GM23248 (cell line): ENCODE data around the gene TLK1. TPM values are rescaled to one million over a fixed set of nuclear protein-coding genes. Genes with fewer than 3 reads are reported as not detected.

ENCODE experiments used
- DNase-seq: peaks from one replicate; pipeline ENCODE4 v3.0.0-alpha.2; 2015
- H2AFZ ChIP-seq: fragments of 200-600 bp; sonication (generic); 2 replicates; pipeline ENCODE4 v1.6.1; 2016; ENCODE audit warnings: antibody characterized with exemption
- H3F3A ChIP-seq: fragments of 200-600 bp; sonication (generic); 2 replicates; pipeline ENCODE4 v1.6.1; 2016; ENCODE audit warnings: mild to moderate bottlenecking, antibody characterized with exemption, mixed run types; ENCODE audit not compliant: insufficient read depth
- H3K27ac ChIP-seq: fragments of 200-600 bp; sonication (generic); 2 replicates; pipeline ENCODE4 v1.5.1; 2016; ENCODE audit warnings: mild to moderate bottlenecking
- H3K27me3 ChIP-seq: fragments of 200-600 bp; sonication (generic); replicated peaks from 2 replicates; pipeline ENCODE4 v1.6.1; 2016; ENCODE audit warnings: mild to moderate bottlenecking; ENCODE audit not compliant: insufficient read depth
- H3K36me3 ChIP-seq: fragments of 200-600 bp; sonication (generic); 2 replicates; pipeline ENCODE4 v1.6.1; 2016; ENCODE audit warnings: low read depth, mild to moderate bottlenecking
- H3K4me1 ChIP-seq: fragments of 200-600 bp; sonication (generic); 2 replicates; pipeline ENCODE4 v1.6.1; 2016; ENCODE audit warnings: mild to moderate bottlenecking; ENCODE audit not compliant: insufficient read depth
- H3K4me2 ChIP-seq: fragments of 200-600 bp; sonication (generic); one replicate; pipeline ENCODE4 v1.6.1; 2016; ENCODE audit warnings: mild to moderate bottlenecking; ENCODE audit not compliant: unreplicated experiment
- H3K4me3 ChIP-seq: fragments of 200-600 bp; sonication (generic); 2 replicates; pipeline ENCODE4 v1.5.1; 2016; ENCODE audit warnings: mild to moderate bottlenecking
- H3K79me2 ChIP-seq: fragments of 200-600 bp; sonication (generic); 2 replicates; pipeline ENCODE4 v1.6.1; 2016; ENCODE audit warnings: mild to moderate bottlenecking; ENCODE audit not compliant: insufficient read depth
- H3K9ac ChIP-seq: fragments of 200-600 bp; sonication (generic); 2 replicates; pipeline ENCODE4 v1.6.1; 2016; ENCODE audit warnings: mild to moderate bottlenecking
- H3K9me2 ChIP-seq: fragments of 200-600 bp; sonication (generic); 2 replicates; pipeline ENCODE4 v1.6.1; 2016; ENCODE audit warnings: mixed run types, mild to moderate bottlenecking, moderate library complexity; ENCODE audit not compliant: insufficient read depth
- H3K9me3 ChIP-seq: fragments of 200-600 bp; sonication (generic); one replicate; pipeline ENCODE4 v1.6.1; 2017; ENCODE audit warnings: low read depth
- H4K20me1 ChIP-seq: fragments of 200-600 bp; sonication (generic); 2 replicates; pipeline ENCODE4 v1.6.0; 2016; ENCODE audit not compliant: insufficient read depth
- EZH2 ChIP-seq: fragments of 200-600 bp; sonication (generic); IDR thresholded peaks from 2 replicates; pipeline ENCODE4 v1.6.1; 2018; ENCODE audit warnings: antibody characterized with exemption, mild to moderate bottlenecking; ENCODE audit not compliant: insufficient read depth, poor library complexity, severe bottlenecking
- EZH2phosphoT487 ChIP-seq: fragments of 200-600 bp; sonication (generic); IDR thresholded peaks from 2 replicates; pipeline ENCODE4 v1.6.1; 2018; ENCODE audit warnings: antibody characterized with exemption, moderate library complexity, mild to moderate bottlenecking, low read depth; ENCODE audit not compliant: insufficient read depth
- WGBS, 2 experiments: methylation state at CpG; one replicate each; pipeline ENCODE4 v1.1.6; 2015 to 2017; ENCODE audit warnings: low lambda C conversion rate in 2 of 2, low coverage in 1 of 2; ENCODE audit errors: missing lambda C conversion rate in 2 of 2; 5-methylcytosine and 5-hydroxymethylcytosine counted together
- in situ Hi-C: fragments of 300-500 bp; cut with MboI; formaldehyde crosslinking; loops from 2 replicates; pipeline ENCODE4 v1.15.0; 2020
- polyA plus RNA-seq: library from polyadenylated mRNA; unstranded; fragments of >200 nt; fragmentation: Nextera tagmentation; extraction: Ambion mirVana; gene quantifications from 2 replicates; pipeline ENCODE4 v1.2.1, GENCODE V29; 2016
- total RNA-seq: library from RNA; depleted of rRNA; stranded (reverse); fragments of >200 nt; shearing (Covaris generic); gene quantifications from 2 replicates; pipeline ENCODE4 v1.2.3, GENCODE V29; 2014

TLK1 gene
- total and polyA plus RNA-seq, 2 experiments from 2014 or later = 9.6 to 25.6 TPM

DNA sequence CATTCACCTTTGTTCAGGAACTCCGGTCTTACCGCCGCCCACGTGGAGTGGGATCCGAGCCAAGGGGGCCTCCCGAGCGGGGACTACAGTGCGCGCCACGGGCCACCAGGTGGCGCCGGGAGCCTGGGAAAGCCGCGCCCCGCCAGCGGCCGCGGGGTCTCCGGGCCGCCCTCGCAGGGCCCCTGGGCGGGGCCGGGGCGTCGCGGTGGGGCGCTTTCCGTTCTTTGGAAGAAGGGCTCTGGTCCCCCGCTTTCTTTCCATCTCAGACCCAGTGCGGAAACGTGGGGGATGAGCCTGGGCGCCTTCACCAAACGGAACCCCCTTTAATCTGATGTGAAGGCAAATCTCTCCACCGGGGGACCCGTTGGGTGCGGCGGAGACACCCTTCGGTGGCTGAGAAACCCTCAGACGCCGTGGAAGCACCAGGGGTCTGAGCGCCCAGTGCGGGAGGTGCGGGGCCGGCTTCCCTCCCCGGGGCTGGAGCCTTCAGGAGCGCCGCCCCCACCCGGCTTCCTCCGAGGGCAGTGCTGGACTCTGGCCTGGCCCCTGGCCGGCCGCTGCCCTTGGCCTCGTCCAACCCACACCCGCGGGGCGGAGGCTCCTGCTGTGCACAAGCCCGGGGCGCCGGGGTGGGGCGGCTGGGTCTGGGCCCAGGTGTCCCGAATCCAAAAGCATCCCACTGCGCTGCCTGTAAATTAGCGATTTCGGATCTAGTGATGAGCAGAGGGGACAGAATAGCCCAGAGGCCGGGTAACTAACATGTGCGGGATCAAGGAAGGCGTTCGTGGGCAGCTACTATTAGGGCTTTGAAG, 187.0 kb downstream of the TLK1 start:
- 1 to 2% methylated on average over 62 to 63 of the region's 67 CpGs for WGBS, 2 experiments

DNA sequence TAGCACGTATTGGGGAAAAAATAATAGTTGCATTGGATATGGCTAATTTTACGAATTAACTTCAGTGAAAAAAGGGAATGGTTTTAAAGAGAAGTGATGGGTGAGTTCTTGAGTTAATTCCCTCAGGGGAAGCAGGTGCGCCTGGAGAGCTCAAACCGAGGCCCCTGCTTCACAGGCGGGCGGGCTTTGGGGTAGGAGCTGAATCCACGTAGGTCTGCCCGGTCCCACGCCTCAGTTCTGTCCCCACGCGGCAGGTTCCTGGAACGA, 187.5 kb downstream of the TLK1 start:
- 6% methylated on average over 12 of the region's 12 CpGs for WGBS, 2 experiments
- H3K4me3 ChIP-seq = peak overlapping the region; percentile 87
- H3K9ac ChIP-seq = peak overlapping the region; percentile 92; the same call in 1 of the 2 replicates
- no peak for DNase-seq
- in situ Hi-C loops = no loop called here
- no peaks in the 10 kb centered on the region for H3K9me2 ChIP-seq
- H3F3A ChIP-seq = peaks cover 16% of the 10 kb centered on the region
- no peaks in the 10 kb centered on the region for H3K4me1 ChIP-seq
- H3K27ac ChIP-seq = no peak overlapping the region
- no peak for TF ChIP-seq EZH2phosphoT487
- H3K27me3 ChIP-seq = no peaks in the 10 kb centered on the region
- no peaks in the 10 kb centered on the region for H4K20me1 ChIP-seq
- no peaks in the 10 kb centered on the region for H3K79me2 ChIP-seq
- peak overlapping the region; percentile 76 for H3K4me2 ChIP-seq
- H3K36me3 ChIP-seq = no peaks in the 10 kb centered on the region
- no peaks in the 10 kb centered on the region for H3K9me3 ChIP-seq
- peak overlapping the region; percentile 96; the same call in 1 of the 2 replicates for H2AFZ ChIP-seq

More for the DNA sequence above, 187.0 kb downstream of the TLK1 start:
- Histone ChIP-seq H3K4me3 (peak overlapping the region; percentile 87), H3F3A (peaks cover 16% of the 10 kb centered on the region), H3K9me3 (no peaks in the 10 kb centered on the region), H3K79me2 (no peaks in the 10 kb centered on the region), H3K36me3 (no peaks in the 10 kb centered on the region), H3K27me3 (no peaks in the 10 kb centered on the region), H3K9ac (peak overlapping the region; percentile 92), H3K4me1 (no peaks in the 10 kb centered on the region), H3K9me2 (no peaks in the 10 kb centered on the region), H2AFZ (peak overlapping the region; percentile 96), H4K20me1 (no peaks in the 10 kb centered on the region), H3K27ac (peak overlapping the region; percentile 56), H3K4me2 (peak overlapping the region; percentile 94)
- in situ Hi-C loops = no loop called here
- peak; percentile 91 for DNase-seq
- TF ChIP-seq EZH2phosphoT487 = no peak
- TF ChIP-seq EZH2 = no peak

DNA sequence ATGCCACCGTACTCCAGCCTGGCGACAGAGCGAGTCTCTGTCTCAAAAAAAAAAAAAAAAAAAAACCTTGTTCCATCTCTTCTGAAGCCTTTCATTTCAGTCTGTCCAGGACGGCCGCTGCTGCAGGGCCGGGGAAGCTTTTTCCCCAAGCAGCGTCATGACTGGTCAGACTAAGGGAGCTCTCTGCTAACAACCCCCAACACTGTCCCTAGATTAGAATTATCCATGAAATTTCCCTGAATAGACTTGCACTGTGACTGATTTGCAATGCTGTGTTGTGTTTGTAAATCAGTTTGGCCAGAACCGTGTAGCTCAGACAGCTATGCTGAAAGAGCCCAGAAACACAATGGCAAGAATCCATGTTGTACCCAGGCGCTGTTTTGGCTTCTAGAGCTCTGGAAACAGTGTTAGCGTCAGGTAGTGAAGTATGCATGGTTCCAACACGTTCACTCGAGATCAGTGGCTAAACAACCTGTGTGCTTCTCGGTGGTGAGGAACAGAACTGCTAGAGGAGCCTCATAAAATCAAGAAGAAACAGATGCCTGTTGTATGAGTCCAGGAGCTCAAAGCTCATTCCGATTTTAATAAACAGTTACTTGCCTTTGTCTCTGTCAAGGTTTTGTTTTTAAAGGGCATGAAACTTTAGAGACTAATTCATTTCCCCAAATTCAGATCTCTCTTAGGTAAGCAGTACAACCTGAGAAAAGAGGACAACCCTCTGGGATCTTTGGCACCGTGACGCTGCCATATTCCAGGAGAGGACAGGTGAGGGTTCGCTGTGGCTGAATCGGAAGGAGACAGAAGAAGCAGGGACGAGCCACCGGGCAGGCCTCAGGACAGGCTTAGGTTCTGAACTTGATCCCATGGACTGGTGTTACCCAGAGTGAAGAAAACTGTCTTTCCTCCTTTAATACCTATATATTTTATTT, 188.1 kb downstream of the TLK1 start:
- Histone ChIP-seq H3K9ac (peak overlapping the region; percentile 92; the same call in 1 of the 2 replicates), H3K79me2 (no peaks in the 10 kb centered on the region), H3K4me3 (peak overlapping the region; percentile 87; the same call in 1 of the 2 replicates), H3K27me3 (no peaks in the 10 kb centered on the region), H3K9me2 (no peaks in the 10 kb centered on the region), H3K27ac (no peak overlapping the region), H3F3A (peaks cover 16% of the 10 kb centered on the region), H3K4me1 (no peaks in the 10 kb centered on the region), H3K9me3 (no peaks in the 10 kb centered on the region), H3K4me2 (peak overlapping the region; percentile 76), H3K36me3 (peaks cover under 1% of the 10 kb centered on the region; the same call in 1 of the 2 replicates), H4K20me1 (no peaks in the 10 kb centered on the region), H2AFZ (no peak overlapping the region)
- WGBS, 2 experiments = 59 to 63% methylated on average over 18 to 20 of the region's 20 CpGs
- TF ChIP-seq EZH2 = no peak
- no peak for TF ChIP-seq EZH2phosphoT487
- no peak for DNase-seq
- in situ Hi-C loops = no loop called here

DNA sequence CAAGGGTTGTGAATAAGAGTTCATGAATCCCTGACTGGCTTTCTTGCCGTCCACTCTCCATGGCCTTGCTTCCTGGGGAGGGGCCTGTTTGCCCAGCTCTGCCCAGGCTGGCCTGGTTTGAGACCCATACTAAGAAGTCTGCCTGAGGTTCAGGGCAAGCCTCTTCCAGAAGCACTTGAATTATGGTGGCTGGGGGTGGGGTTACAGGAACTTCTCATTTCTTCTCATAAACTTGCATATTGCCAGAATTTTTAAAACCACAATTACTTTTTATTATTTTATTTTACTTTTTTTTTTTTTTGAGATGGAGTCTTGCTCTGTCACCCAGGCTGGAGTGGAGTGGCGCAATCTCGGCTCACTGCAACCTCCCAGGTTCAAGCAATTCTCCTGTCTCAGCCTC, 189.6 kb downstream of the TLK1 start:
- H3K79me2 ChIP-seq = no peaks in the 10 kb centered on the region
- H3K27ac ChIP-seq = no peak overlapping the region
- peaks cover 15% of the 10 kb centered on the region for H3K36me3 ChIP-seq
- no peak for DNase-seq
- no peak overlapping the region for H3K4me3 ChIP-seq
- 93 to 98% methylated on average over 3 of the region's 3 CpGs for WGBS, 2 experiments
- in situ Hi-C loops = no loop called here
- H3K9ac ChIP-seq = no peak overlapping the region
- no peak overlapping the region for H2AFZ ChIP-seq
- no peaks in the 10 kb centered on the region for H3K4me1 ChIP-seq
- TF ChIP-seq EZH2phosphoT487 (no peak), EZH2 (no peak)
- no peaks in the 10 kb centered on the region for H3K9me3 ChIP-seq
- no peaks in the 10 kb centered on the region for H3K9me2 ChIP-seq
- H3K27me3 ChIP-seq = no peaks in the 10 kb centered on the region
- no peak overlapping the region for H3K4me2 ChIP-seq
- H4K20me1 ChIP-seq = no peaks in the 10 kb centered on the region
- peaks cover 30% of the 10 kb centered on the region for H3F3A ChIP-seq
